Fibroblast of pulmonary artery (primary cell): ENCODE measurements around the gene ICE1.

Experiments
- DNase-seq: peaks from one replicate; pipeline ENCODE4 v3.0.0-alpha.2; 2010; ENCODE audit warnings: low read depth
- H3K4me3 ChIP-seq: replicated peaks from 2 replicates; pipeline ENCODE4 v1.5.1; 2011; ENCODE audit warnings: low read depth, mild to moderate bottlenecking, control low read depth, low read length, moderate library complexity
- CTCF ChIP-seq: IDR thresholded peaks from 2 replicates; pipeline ENCODE4 v1.5.1; 2011; ENCODE audit warnings: mild to moderate bottlenecking, control low read depth, low read length, inconsistent platforms; ENCODE audit errors: missing control alignments

ICE1 gene

DNA sequence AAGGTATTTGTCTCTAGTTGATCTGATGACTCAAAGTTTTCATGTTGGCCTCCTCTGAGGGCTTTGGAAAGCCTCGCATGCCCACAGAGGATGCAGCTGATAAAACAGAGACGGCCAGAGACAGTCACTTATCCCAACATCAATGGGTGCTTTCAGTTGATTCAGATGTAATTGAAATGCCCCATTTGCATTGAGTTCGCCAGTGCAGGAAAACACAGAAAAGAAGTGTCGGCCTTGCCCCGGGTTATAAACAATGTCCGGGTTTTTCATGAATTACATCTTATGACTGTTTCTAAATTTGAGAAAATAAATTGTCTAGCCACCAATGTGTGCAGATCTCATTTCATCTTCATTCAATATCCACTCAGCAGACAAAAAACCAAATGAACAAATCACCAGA, 42.2 kb upstream of the ICE1 start:
- DNase-seq, result no peak
- no peak overlapping the region for H3K4me3 ChIP-seq
- TF ChIP-seq CTCF, result no peak

GRCh38 chr5:5381310-5381913, 41.1 kb upstream of the ICE1 start:
- DNase-seq, result peak; percentile 3
- no peak for TF ChIP-seq CTCF
- H3K4me3 ChIP-seq, result no peak overlapping the region

DNA sequence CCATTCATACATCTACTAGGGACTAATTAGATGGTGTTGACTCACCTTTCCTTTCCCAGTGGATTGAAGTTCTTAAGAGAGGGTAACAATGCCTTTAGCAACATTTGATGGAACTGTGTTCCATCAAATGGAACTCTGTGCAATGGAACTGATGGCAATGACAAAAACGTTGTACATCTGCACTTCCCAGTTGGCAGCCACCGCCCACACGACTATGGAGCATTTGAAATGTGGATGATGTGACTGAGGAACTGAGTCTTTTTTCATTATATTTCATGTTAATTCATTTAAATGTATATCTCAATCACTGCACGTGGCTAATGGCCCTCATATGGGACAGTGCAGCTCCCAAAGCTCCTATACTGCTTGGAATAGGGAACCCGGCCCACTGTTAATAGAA, 39.0 kb upstream of the ICE1 start:
- DNase-seq, result no peak
- no peak for TF ChIP-seq CTCF
- no peak overlapping the region for H3K4me3 ChIP-seq

GRCh38 chr5:5384660-5385330, 37.7 kb upstream of the ICE1 start:
- no peak for DNase-seq
- TF ChIP-seq CTCF, result no peak
- no peak overlapping the region for H3K4me3 ChIP-seq

DNA sequence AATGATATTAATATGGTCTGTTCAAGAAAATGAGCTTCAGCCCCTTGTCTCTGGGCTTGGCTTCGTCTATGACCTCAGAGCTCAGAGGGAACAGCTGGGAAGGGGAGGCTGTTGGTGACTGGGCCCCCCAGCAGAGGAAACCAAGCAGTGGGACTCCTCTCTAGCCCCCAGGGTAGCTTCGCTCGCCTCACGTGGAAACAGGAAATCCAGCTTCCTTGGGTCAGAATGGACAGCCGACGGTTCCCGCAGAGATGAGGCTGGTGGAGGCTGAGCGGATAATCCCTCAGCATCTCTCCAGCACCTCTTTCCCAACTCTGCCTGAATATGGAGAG, 37.2 kb upstream of the ICE1 start:
- no peak for TF ChIP-seq CTCF
- DNase-seq, result no peak
- no peak overlapping the region for H3K4me3 ChIP-seq

GRCh38 chr5:5386329-5386728, 36.1 kb upstream of the ICE1 start:
- DNase-seq, result no peak
- no peak for TF ChIP-seq CTCF
- H3K4me3 ChIP-seq, result no peak overlapping the region

DNA sequence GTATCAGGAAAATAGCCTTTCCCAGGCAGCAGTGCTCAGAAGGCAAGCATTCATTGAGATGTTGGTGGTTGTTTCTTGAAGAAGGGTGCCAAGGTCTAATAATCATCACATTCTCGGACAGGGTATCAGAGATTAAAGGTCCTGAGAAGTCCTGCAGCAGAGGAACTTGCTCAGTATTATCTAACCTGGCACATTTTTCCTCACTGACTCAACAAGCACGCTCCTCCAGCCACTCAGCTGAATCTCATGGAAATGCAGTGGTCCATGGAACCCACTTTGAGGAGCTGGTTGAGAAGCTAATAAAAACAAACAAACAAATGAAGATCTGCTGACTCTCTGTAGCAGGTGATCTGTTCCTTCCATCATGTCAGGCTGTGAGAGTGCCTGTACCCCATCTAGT, 35.3 kb upstream of the ICE1 start:
- TF ChIP-seq CTCF, result no peak
- DNase-seq, result no peak

More for the DNA sequence above, 35.3 kb upstream of the ICE1 start:
- H3K4me3 ChIP-seq, result no peak overlapping the region
